ENCODE data around the gene DDX49.
"Not testable (repeated sequence)": the region's sequence is repeated elsewhere in the genome, so short reads cannot be mapped to it uniquely, and the experiment has no call there.

Gene DDX49

DNA sequence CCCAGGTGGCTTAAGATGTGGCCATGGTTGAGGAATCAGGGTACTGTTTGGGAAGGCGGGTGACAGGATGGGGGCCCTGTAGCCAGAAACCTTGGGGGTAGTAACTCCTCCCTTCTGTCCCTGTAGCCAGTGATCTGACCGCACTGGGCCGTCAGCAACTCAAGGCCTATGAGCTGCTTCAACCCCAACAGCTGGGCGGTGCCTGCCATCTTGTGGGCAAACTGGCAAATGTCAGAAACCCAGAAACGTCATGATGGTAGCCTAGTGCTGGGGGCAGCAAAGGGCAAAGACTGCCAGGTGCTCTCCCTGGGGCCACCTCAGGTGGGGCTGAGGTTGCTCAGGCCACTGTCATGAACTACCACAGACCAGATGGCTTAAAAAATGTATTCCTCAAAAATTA is 3.9 kb upstream of the DDX49 start:
- Histone ChIP-seq H3K9me3 (ENCODE audit: severe bottlenecking) (no peaks in the 10 kb centered on the region), H3K27me3 (ENCODE audit: insufficient read depth, low read depth, severe bottlenecking) (no peaks in the 10 kb centered on the region), H3K27ac (no peak overlapping the region), H3K36me3 (peaks cover 28% of the 10 kb centered on the region), H3K4me3 (ENCODE audit: low read depth, low read length) (no peak overlapping the region)
- TF ChIP-seq, protein P1, sequence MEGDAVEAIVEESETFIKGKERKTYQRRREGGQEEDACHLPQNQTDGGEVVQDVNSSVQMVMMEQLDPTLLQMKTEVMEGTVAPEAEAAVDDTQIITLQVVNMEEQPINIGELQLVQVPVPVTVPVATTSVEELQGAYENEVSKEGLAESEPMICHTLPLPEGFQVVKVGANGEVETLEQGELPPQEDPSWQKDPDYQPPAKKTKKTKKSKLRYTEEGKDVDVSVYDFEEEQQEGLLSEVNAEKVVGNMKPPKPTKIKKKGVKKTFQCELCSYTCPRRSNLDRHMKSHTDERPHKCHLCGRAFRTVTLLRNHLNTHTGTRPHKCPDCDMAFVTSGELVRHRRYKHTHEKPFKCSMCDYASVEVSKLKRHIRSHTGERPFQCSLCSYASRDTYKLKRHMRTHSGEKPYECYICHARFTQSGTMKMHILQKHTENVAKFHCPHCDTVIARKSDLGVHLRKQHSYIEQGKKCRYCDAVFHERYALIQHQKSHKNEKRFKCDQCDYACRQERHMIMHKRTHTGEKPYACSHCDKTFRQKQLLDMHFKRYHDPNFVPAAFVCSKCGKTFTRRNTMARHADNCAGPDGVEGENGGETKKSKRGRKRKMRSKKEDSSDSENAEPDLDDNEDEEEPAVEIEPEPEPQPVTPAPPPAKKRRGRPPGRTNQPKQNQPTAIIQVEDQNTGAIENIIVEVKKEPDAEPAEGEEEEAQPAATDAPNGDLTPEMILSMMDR (IDR thresholded peaks at IDR 0.05; ENCODE audit: low read depth, low read length): peak; percentile 64
- DNase-seq: peak; percentile 58

DNA sequence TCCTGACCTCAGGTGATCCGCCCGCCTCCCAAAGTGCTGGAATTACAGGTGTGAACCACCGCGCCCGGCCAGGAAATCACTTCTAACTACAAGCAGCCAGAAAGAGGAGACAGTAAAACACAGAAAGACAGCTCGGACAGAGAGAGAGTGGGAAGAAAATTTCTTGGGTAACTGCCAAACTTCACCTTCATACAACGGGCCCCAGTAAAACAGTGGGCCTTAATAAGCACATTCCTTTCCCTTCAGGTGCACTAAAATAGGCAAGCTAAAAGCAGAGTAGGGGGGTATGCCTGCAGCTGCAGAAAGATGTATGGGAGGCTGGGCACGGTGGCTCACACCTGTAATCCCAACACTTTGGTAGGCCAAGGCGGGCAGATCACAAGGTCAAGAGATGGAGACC is 1.9 kb upstream of the DDX49 start:
- DNase-seq, H3K27ac ChIP-seq: not testable (repeated sequence)

DNA sequence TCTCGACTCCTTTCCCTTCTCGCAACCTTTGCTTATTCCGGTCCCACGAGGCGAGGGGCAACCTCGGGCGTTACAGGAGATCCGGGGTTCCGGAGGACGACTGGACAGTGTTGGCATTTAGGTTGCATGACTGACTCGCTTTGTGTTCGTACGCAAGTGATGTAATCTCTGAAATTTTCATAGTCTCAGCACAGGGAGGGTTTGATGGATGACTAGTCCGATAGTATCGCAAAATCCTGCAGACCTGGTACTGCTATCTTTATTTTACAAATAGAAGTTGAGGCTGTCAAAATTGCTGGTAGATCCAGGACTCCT is 342 bp downstream of the DDX49 start:
- Histone ChIP-seq H3K9me3 (ENCODE audit: severe bottlenecking) (no peaks in the 10 kb centered on the region), H3K27me3 (ENCODE audit: insufficient read depth, low read depth, severe bottlenecking) (no peaks in the 10 kb centered on the region), H3K4me3 (ENCODE audit: low read depth, low read length) (peak overlapping the region; percentile 60), H3K27ac (peak overlapping the region; percentile 48), H3K36me3 (peaks cover 37% of the 10 kb centered on the region)
- TF ChIP-seq, protein P1 (IDR thresholded peaks at IDR 0.05; ENCODE audit: low read depth, low read length): no peak
- no peak for DNase-seq

More for the DNA sequence above, 1.9 kb upstream of the DDX49 start:
- not testable (repeated sequence) for H3K4me3 ChIP-seq (ENCODE audit: low read depth, low read length); H3K9me3 ChIP-seq (ENCODE audit: severe bottlenecking); H3K27me3 ChIP-seq (ENCODE audit: insufficient read depth, low read depth, severe bottlenecking)
- peaks cover 30% of the 10 kb centered on the region for H3K36me3 ChIP-seq

DNA sequence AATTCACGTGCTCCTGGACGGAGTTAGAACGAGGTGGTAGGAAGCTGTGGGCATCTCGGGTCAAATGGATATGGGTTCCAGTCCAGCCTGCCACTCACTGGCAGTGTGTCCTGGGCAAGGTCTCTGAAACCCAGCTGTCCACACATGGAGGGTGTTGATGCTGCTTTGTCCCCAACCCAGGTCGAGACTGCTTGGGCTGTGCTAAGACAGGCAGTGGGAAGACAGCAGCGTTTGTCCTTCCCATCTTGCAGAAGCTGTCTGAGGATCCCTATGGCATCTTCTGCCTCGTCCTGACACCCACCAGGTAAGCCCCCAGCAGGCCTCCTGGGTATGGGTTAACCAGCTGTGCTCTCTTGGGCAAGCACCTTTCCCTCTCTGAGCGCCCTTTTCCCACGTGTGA is 885 bp downstream of the DDX49 start:
- Histone ChIP-seq H3K9me3 (ENCODE audit: severe bottlenecking) (no peaks in the 10 kb centered on the region), H3K27me3 (ENCODE audit: insufficient read depth, low read depth, severe bottlenecking) (no peaks in the 10 kb centered on the region), H3K36me3 (peaks cover 37% of the 10 kb centered on the region), H3K4me3 (ENCODE audit: low read depth, low read length) (peak overlapping the region; percentile 60), H3K27ac (no peak overlapping the region)
- DNase-seq: no peak
- TF ChIP-seq, protein P1 (IDR thresholded peaks at IDR 0.05; ENCODE audit: low read depth, low read length): no peak

DNA sequence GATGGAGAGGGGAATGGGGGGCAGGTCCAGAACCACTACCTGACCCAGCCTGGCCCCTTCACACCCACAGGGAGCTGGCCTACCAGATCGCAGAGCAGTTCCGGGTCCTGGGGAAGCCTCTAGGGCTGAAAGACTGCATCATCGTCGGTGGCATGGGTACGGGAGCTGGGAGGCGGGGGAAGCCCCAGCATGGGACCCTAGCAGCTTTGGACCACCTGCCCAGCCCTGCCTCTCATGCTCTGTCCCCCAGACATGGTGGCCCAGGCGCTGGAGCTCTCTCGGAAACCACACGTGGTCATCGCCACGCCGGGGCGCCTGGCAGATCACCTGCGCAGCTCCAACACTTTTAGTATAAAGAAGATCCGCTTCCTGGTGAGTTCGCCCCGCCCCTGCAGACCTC is 2.1 kb downstream of the DDX49 start:
- Histone ChIP-seq H3K4me3 (ENCODE audit: low read depth, low read length) (no peak overlapping the region), H3K27ac (no peak overlapping the region), H3K36me3 (peaks cover 37% of the 10 kb centered on the region), H3K27me3 (ENCODE audit: insufficient read depth, low read depth, severe bottlenecking) (no peaks in the 10 kb centered on the region), H3K9me3 (ENCODE audit: severe bottlenecking) (no peaks in the 10 kb centered on the region)
- no peak for DNase-seq
- TF ChIP-seq, protein P1 (IDR thresholded peaks at IDR 0.05; ENCODE audit: low read depth, low read length): no peak

DNA sequence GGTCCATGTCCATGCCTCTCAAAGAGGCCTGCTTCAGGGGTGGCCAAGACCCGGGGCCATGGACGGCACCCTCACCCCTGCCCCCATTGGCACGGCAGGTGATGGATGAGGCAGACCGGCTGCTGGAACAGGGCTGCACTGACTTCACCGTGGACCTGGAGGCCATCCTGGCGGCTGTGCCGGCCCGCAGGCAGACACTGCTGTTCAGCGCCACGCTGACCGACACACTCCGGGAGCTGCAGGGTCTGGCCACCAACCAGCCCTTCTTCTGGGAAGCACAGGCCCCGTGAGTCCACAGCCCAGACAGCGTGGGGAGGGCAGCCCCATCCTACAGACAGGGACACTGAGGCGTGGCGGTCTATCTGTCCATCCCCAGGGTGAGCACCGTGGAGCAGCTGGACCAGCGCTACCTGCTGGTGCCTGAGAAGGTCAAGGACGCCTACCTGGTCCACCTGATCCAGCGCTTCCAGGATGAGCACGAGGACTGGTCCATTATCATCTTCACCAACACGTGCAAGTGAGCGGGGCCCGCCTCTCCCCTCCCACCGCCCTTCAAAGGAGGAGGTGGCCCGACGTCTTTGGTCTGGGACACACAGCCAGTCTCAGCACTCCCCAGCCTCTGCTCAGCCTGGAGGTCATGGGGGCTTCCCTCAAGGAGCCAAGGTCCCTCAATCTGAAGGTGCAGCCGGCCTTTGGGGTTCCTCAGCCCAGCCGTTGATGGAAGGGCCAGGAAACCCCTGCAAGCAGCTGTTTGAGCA is 2.9 kb downstream of the DDX49 start:
- no peak overlapping the region for H3K27ac ChIP-seq
- TF ChIP-seq, protein P1 (IDR thresholded peaks at IDR 0.05; ENCODE audit: low read depth, low read length): no peak
- H3K36me3 ChIP-seq: peaks cover 42% of the 10 kb centered on the region
- no peak overlapping the region for H3K4me3 ChIP-seq (ENCODE audit: low read depth, low read length)
- H3K27me3 ChIP-seq (ENCODE audit: insufficient read depth, low read depth, severe bottlenecking): no peaks in the 10 kb centered on the region
- no peaks in the 10 kb centered on the region for H3K9me3 ChIP-seq (ENCODE audit: severe bottlenecking)
- DNase-seq: no peak

Measured in WERI-Rb-1 (cell line).